ENCODE data around the gene LBHD2. TPM values are rescaled to one million over a fixed set of nuclear protein-coding genes. Genes with fewer than 3 reads are reported as not detected.

Gene LBHD2
- total RNA-seq, 5 donors from 2014 or later (not counting 1 experiment from before 2014, with no cell fraction given): not detected

- no peak overlapping the region for H3K4me3 Mint-ChIP-seq
Measured at GRCh38 chr14:103088921-103089320, 4.9 kb downstream of the LBHD2 start.

DNA sequence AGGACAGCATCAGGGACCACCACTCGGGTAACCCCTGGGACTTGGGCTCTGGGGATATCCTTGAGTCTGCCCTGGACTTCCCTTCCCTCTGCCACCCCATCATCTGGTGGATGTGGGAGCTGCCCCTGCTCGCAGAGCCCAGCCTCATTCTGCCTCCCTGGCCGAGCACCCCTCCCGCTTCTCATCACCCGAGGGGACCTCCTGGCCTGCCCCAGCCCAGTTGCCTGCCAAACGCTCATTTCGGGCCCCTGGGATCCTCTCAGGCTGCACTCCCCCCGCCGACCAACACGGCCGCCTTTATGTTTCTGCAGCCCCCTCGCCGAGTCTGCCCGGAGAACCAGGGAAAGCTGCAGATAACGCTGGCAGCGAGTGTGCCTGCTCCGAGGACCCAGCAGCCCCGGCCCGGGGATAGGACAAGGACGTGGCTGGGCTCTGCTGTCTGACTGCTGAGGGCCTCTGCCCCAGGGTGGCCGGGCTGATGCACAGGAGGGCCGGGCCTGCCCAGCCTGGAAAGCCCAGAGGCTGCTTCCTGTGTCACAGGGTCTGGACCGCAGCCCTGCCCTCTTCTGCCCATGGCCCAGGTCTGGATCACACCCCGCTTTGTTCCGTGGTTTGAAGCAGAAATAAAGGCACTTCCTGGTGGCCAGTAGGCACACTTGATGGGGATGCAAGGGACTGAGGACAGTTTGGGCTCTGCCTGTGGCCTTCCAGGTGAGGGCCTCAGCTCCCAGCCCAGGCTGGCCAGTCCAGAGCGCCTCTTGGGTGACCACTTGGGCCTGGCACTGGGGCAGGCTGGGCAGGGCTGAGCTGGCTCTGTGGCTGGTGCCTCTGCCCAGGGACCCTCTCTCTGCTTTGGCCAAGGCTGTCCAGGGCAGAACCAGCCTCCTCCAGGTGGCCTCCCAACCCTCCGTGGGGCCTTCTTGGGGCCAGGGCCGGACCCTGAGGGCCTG, 5.7 kb downstream of the LBHD2 start:
- H3K9me3 Mint-ChIP-seq: no peaks in the 10 kb centered on the region
- no peak overlapping the region for H3K27ac Mint-ChIP-seq
- Histone ChIP-seq H3K27me3 (replicated peaks in 1 of 2; ENCODE audit: control insufficient read depth in 2 of 2, extremely low read depth in 1 of 2, insufficient read depth in 2 of 2, low read length in 1 of 2) (peaks cover 2 to 71% of the 10 kb centered on the region in 2 experiments), H3K36me3 (ENCODE audit: control insufficient read depth in 2 of 2, extremely low read depth in 1 of 2, insufficient read depth in 1 of 2, low read length in 1 of 2) (no peaks in the 10 kb centered on the region), H3K4me1 (ENCODE audit: control insufficient read depth in 1 of 2, extremely low read depth in 1 of 2, insufficient read depth in 2 of 2, low read length in 2 of 2) (peaks cover 0 to 16% of the 10 kb centered on the region in 2 experiments), H3K4me3 (ENCODE audit: control insufficient read depth in 1 of 2, extremely low read depth in 1 of 2, low read length in 1 of 2) (no peak overlapping the region), H3K9me3 (no peaks in the 10 kb centered on the region), H3K27ac (ENCODE audit: low read length) (no peak overlapping the region)
- peaks cover 18 to 20% of the 10 kb centered on the region in 2 donors for H3K27me3 Mint-ChIP-seq
- H3K4me3 Mint-ChIP-seq: no peak overlapping the region
- ChIA-PET POLR2A (no interaction called here), CTCF (no interaction called here)
- H3K4me1 Mint-ChIP-seq: peaks cover 0 to 5% (median 3%) of the 10 kb centered on the region in 3 donors
- no peaks in the 10 kb centered on the region for H3K36me3 Mint-ChIP-seq
- no peak for ATAC-seq (replicated peaks in 1 of 4)
- WGBS (ENCODE audit: insufficient coverage): 86% methylated on average over 26 of the region's 28 CpGs
- DNase-seq: no peak

More at GRCh38 chr14:103088921-103089320, 4.9 kb downstream of the LBHD2 start:
- Mint-ChIP-seq H3K27ac (no peak overlapping the region), H3K9me3 (no peaks in the 10 kb centered on the region), H3K36me3 (no peaks in the 10 kb centered on the region), H3K27me3 (peaks cover 20 to 23% of the 10 kb centered on the region in 2 donors), H3K4me1 (peaks cover 0 to 5% (median 3%) of the 10 kb centered on the region in 3 donors)
- peaks cover 0 to 16% of the 10 kb centered on the region in 2 experiments for H3K4me1 ChIP-seq (ENCODE audit: control insufficient read depth in 1 of 2, extremely low read depth in 1 of 2, insufficient read depth in 2 of 2, low read length in 2 of 2)
- no peaks in the 10 kb centered on the region for H3K36me3 ChIP-seq (ENCODE audit: control insufficient read depth in 2 of 2, extremely low read depth in 1 of 2, insufficient read depth in 1 of 2, low read length in 1 of 2)
- H3K4me3 ChIP-seq (ENCODE audit: control insufficient read depth in 1 of 2, extremely low read depth in 1 of 2, low read length in 1 of 2): no peak overlapping the region
- ATAC-seq (replicated peaks in 1 of 4): no peak
- H3K9me3 ChIP-seq: no peaks in the 10 kb centered on the region
- DNase-seq: no peak
- H3K27ac ChIP-seq (ENCODE audit: low read length): no peak overlapping the region
- CTCF ChIA-PET: no interaction called here
- 97% methylated on average over 4 of the region's 6 CpGs for WGBS (ENCODE audit: insufficient coverage)
- POLR2A ChIA-PET: no interaction called here
- peaks cover 2 to 71% of the 10 kb centered on the region in 2 experiments for H3K27me3 ChIP-seq (replicated peaks in 1 of 2; ENCODE audit: control insufficient read depth in 2 of 2, extremely low read depth in 1 of 2, insufficient read depth in 2 of 2, low read length in 1 of 2)

GRCh38 chr14:103090481-103091020, 6.5 kb downstream of the LBHD2 start:
- H3K36me3 Mint-ChIP-seq: no peaks in the 10 kb centered on the region
- H3K4me3 Mint-ChIP-seq: peak overlapping the region; percentile 34 to 63 (median 49)
- no peak overlapping the region for H3K27ac Mint-ChIP-seq
- peaks cover 14% of the 10 kb centered on the region in 2 donors for H3K27me3 Mint-ChIP-seq
- ATAC-seq (replicated peaks in 1 of 4): no peak
- H3K27me3 ChIP-seq (replicated peaks in 1 of 2; ENCODE audit: control insufficient read depth in 2 of 2, extremely low read depth in 1 of 2, insufficient read depth in 2 of 2, low read length in 1 of 2): peaks cover 2 to 62% of the 10 kb centered on the region in 2 experiments
- no peak overlapping the region for H3K4me3 ChIP-seq (ENCODE audit: control insufficient read depth in 1 of 2, extremely low read depth in 1 of 2, low read length in 1 of 2)
- no peaks in the 10 kb centered on the region for H3K36me3 ChIP-seq (ENCODE audit: control insufficient read depth in 2 of 2, extremely low read depth in 1 of 2, insufficient read depth in 1 of 2, low read length in 1 of 2)
- POLR2A ChIA-PET: no interaction called here
- CTCF ChIA-PET: interaction anchor here in 1 of 2 donors (0.5 kb wide), 1 partner anchor 99 kb away, joined by 4 read pairs; no protein-coding TSS in a partner anchor
- no peaks in the 10 kb centered on the region for H3K9me3 Mint-ChIP-seq
- no peaks in the 10 kb centered on the region for H3K9me3 ChIP-seq
- 82% methylated on average over 6 of the region's 12 CpGs for WGBS (ENCODE audit: insufficient coverage)
- H3K4me1 ChIP-seq (ENCODE audit: control insufficient read depth in 1 of 2, extremely low read depth in 1 of 2, insufficient read depth in 2 of 2, low read length in 2 of 2): peaks cover 0 to 16% of the 10 kb centered on the region in 2 experiments
- no peak overlapping the region for H3K27ac ChIP-seq (ENCODE audit: low read length)
- DNase-seq: no peak
- H3K4me1 Mint-ChIP-seq: peaks cover 0 to 5% (median 3%) of the 10 kb centered on the region in 3 donors

GRCh38 chr14:103091041-103091882, 7.3 kb downstream of the LBHD2 start:
- no peaks in the 10 kb centered on the region for H3K9me3 Mint-ChIP-seq
- no peaks in the 10 kb centered on the region for H3K36me3 Mint-ChIP-seq
- H3K27me3 ChIP-seq (replicated peaks in 1 of 2; ENCODE audit: control insufficient read depth in 2 of 2, extremely low read depth in 1 of 2, insufficient read depth in 2 of 2, low read length in 1 of 2): peaks cover 2 to 57% of the 10 kb centered on the region in 2 experiments
- no peaks in the 10 kb centered on the region for H3K36me3 ChIP-seq (ENCODE audit: control insufficient read depth in 2 of 2, extremely low read depth in 1 of 2, insufficient read depth in 1 of 2, low read length in 1 of 2)
- no peak overlapping the region for H3K27ac Mint-ChIP-seq
- H3K4me1 ChIP-seq (ENCODE audit: control insufficient read depth in 1 of 2, extremely low read depth in 1 of 2, insufficient read depth in 2 of 2, low read length in 2 of 2): peaks cover 0 to 16% of the 10 kb centered on the region in 2 experiments
- H3K4me1 Mint-ChIP-seq: peaks cover 0 to 5% (median 3%) of the 10 kb centered on the region in 3 donors
- WGBS (ENCODE audit: insufficient coverage): 4% methylated on average over 58 of the region's 69 CpGs
- peaks cover 11 to 12% of the 10 kb centered on the region in 2 donors for H3K27me3 Mint-ChIP-seq
- peak overlapping the region in 1 of 2 donors; percentile 35 for H3K4me3 ChIP-seq (ENCODE audit: control insufficient read depth in 1 of 2, extremely low read depth in 1 of 2, low read length in 1 of 2)
- peak; percentile 44 to 85 (median 75) for DNase-seq
- H3K27ac ChIP-seq (ENCODE audit: low read length): no peak overlapping the region
- ChIA-PET CTCF (interaction anchor here in 1 of 2 donors (0.5 kb wide), 1 partner anchor 98 kb away, joined by 4 read pairs; no protein-coding TSS in a partner anchor), POLR2A (no interaction called here)
- peak overlapping the region; percentile 34 to 63 (median 49) for H3K4me3 Mint-ChIP-seq
- ATAC-seq (replicated peaks in 1 of 4): peak; percentile 90 to 95 (median 93)
- no peaks in the 10 kb centered on the region for H3K9me3 ChIP-seq

GRCh38 chr14:103091883-103092222, 7.8 kb downstream of the LBHD2 start:
- Mint-ChIP-seq H3K4me1 (peaks cover 0 to 5% (median 3%) of the 10 kb centered on the region in 3 donors), H3K36me3 (no peaks in the 10 kb centered on the region), H3K9me3 (no peaks in the 10 kb centered on the region), H3K27me3 (peaks cover 5 to 6% of the 10 kb centered on the region in 2 donors), H3K27ac (no peak overlapping the region), H3K4me3 (peak overlapping the region in 2 of 3 donors; percentile 31 to 56)
- peaks cover 0 to 16% of the 10 kb centered on the region in 2 experiments for H3K4me1 ChIP-seq (ENCODE audit: control insufficient read depth in 1 of 2, extremely low read depth in 1 of 2, insufficient read depth in 2 of 2, low read length in 2 of 2)
- WGBS (ENCODE audit: insufficient coverage): 64% methylated on average over 4 of the region's 9 CpGs
- no peak for DNase-seq
- ATAC-seq (replicated peaks in 1 of 4): no peak
- H3K9me3 ChIP-seq: no peaks in the 10 kb centered on the region
- POLR2A ChIA-PET: interaction anchor here in 1 of 2 donors (0.6 kb wide), 1 partner anchor 1685 kb away, joined by 4 read pairs; no protein-coding TSS in a partner anchor
- H3K27ac ChIP-seq (ENCODE audit: low read length): no peak overlapping the region
- peaks cover 0 to 54% of the 10 kb centered on the region in 2 experiments for H3K27me3 ChIP-seq (replicated peaks in 1 of 2; ENCODE audit: control insufficient read depth in 2 of 2, extremely low read depth in 1 of 2, insufficient read depth in 2 of 2, low read length in 1 of 2)
- no peaks in the 10 kb centered on the region for H3K36me3 ChIP-seq (ENCODE audit: control insufficient read depth in 2 of 2, extremely low read depth in 1 of 2, insufficient read depth in 1 of 2, low read length in 1 of 2)
- peak overlapping the region in 1 of 2 donors; percentile 24 for H3K4me3 ChIP-seq (ENCODE audit: control insufficient read depth in 1 of 2, extremely low read depth in 1 of 2, low read length in 1 of 2)
- CTCF ChIA-PET: no interaction called here
